UCSD-AML1 (cell line): ENCODE data around the gene RBCK1.
"Not testable (repeated sequence)": the region's sequence is repeated elsewhere in the genome, so short reads cannot be mapped to it uniquely, and the experiment has no call there.

ENCODE experiments used
- DNase-seq: peaks from one replicate; lab custom pipeline; 2025; ENCODE audit not compliant: unreplicated experiment; lab: John Stamatoyannopoulos, UW

The RBCK1 gene

GRCh38 chr20:375265-375889 lies 32.7 kb upstream of the RBCK1 start:
- no peak for DNase-seq

- no peak for DNase-seq
These were observed 32.0 kb upstream of the RBCK1 start for GRCh38 chr20:376089-376488.

- no peak for DNase-seq
These were observed 31.3 kb upstream of the RBCK1 start for GRCh38 chr20:376750-377149.

DNA sequence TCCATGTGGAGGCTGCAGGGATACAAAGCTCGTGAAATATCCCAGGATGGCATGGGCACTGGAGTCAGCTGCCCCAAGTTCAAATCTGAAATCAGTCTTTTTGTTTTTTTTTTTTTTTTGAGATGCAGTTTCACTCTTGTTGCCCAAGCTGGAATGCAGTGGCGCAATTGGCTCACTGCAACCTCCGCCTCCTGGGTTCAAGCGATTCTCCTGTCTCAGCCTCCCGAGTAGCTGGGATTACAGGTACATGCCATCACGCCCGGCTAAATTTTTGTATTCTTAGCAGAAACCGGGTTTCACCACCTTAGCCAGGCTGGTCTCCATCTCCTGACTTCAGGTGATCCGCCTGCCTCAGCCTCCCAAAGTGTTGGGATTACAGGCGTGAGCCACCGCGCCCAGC lies 30.5 kb upstream of the RBCK1 start:
- not testable (repeated sequence) for DNase-seq

- no peak for DNase-seq
These were observed 29.1 kb upstream of the RBCK1 start for GRCh38 chr20:378961-379336.

DNA sequence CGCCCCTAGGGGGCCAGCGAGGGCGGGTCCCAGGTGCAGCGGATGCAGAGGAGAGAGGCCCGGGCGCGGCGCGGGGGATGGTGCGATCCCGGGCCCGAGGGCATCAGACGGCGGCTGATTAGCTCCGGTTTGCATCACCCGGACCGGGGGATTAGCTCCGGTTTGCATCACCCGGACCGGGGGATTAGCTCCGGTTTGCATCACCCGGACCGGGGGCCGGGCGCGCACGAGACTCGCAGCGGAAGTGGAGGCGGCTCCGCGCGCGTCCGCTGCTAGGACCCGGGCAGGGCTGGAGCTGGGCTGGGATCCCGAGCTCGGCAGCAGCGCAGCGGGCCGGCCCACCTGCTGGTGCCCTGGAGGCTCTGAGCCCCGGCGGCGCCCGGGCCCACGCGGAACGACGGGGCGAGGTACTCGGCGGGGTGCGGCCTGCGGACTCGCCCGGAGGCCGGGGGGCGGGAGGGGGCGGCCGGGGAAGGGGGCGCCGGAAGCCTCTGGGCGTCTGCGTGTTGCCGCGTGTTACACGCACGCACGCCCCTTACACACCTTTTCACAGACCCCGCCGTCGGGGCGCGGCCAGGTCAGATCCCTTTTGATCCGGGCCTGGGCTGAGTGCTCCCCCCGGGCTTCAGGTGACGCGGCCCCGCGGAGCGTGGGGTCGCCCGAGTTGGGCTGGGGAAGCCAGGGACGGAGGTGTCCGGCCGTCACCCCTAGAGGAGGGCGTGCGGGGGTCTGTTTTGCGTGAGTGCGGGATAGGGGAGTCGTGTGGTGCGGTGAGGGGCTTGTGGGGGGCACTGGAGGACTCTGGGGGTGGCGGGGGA lies 27.1 kb upstream of the RBCK1 start:
- peak; percentile 87 for DNase-seq

- DNase-seq, result peak; percentile 78
These were observed 26.4 kb upstream of the RBCK1 start for GRCh38 chr20:381581-382290.

- no peak for DNase-seq
These were observed 25.6 kb upstream of the RBCK1 start for GRCh38 chr20:382291-383115.

DNA sequence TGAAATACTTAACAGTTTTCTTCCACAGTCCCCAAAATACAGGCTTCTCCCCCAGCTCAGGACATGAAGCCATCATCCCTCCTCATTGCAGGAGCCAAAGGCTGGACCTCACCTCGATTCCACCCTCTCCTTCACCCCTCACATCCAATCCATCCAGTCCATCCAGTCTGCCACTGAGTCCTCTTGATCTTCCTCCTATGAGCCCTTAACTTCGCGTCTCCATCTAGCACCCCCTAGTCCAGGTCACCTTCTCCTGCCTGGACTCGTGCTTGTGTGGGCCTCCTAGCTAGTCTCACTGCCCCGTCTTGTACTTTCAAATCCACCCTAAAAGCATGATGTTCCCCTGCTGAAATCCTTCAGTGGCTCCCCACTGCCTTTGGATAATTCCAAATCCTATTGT lies 24.2 kb upstream of the RBCK1 start:
- no peak for DNase-seq

GRCh38 chr20:384723-385122 lies 23.4 kb upstream of the RBCK1 start:
- no peak for DNase-seq

DNA sequence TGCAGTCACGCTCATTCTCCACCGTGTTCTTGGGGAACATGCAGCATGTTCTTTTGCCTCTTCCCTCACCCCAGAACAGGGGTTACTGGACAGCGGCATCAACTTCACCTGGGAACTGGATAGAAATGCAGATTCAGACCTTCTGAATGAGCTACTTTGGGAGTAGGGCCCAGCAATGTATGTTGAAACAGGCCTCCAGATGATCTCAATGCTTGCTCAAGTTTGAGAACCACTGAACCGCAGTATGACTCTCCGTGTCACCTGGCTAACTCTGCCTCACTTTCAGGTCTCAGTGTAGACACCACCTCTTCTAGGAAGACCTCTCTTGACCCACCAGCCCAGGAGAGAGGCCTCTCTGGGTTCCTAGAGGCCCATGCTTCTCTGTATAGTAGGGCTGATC lies 22.7 kb upstream of the RBCK1 start:
- no peak for DNase-seq

GRCh38 chr20:386634-387033 lies 21.5 kb upstream of the RBCK1 start:
- not testable (repeated sequence) for DNase-seq

DNA sequence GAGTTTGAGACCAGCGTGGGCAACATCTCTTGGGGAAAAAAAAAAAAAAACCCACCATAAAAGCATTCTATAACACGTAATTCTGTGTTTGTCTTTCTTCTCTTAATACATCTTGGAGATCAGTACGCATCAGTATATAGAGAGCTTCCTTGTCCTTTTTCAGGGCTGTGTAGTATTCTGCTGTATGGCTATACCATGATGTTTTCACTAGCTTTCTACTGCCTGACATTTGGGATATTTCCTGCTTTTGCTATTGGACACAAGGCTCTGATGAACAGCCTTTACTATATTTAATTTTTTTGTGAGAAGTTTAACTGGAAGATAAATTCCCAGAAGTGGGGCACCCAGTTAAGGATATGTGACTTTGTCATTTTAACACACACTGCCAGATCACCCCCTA lies 20.6 kb upstream of the RBCK1 start:
- DNase-seq, result no peak

DNA sequence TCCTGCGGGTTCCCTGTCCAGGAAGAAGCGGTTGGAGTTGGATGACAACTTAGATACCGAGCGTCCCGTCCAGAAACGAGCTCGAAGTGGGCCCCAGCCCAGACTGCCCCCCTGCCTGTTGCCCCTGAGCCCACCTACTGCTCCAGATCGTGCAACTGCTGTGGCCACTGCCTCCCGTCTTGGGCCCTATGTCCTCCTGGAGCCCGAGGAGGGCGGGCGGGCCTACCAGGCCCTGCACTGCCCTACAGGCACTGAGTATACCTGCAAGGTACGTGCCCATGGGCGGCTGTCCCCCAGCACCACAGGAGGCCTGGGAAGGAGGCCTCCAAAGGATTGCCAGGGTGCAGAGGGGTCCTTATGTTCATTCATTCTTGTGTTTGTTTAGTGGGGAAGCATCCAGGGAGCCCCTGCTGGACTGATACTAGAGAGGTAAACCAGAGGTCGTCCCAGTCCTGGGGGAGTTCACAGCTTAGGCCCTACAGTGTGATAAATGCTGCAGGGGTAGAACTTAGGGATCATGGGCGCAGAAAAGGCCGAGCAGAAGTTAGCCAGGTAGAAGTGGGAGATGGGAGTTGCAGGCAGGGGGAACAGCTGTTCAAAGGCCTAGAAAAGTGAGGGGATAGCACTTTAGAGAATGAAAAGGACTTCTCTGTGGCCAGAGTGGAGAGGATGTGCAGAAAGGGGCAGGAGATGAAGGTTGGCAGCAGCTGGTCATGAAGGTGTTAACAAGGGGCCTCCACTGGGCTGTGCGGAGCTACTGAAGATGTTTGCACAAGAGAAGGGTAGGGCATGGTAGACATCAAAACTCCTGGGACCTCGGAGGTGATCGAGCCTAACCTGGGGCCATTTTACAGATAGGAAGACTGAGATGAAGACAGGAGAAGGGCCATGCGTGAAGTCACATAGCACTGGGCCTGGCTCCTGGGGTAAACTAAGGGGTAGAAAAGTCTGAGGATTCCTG lies 19.8 kb upstream of the RBCK1 start:
- DNase-seq, result no peak

- DNase-seq, result no peak
These were observed 18.9 kb upstream of the RBCK1 start for GRCh38 chr20:389220-389619.

DNA sequence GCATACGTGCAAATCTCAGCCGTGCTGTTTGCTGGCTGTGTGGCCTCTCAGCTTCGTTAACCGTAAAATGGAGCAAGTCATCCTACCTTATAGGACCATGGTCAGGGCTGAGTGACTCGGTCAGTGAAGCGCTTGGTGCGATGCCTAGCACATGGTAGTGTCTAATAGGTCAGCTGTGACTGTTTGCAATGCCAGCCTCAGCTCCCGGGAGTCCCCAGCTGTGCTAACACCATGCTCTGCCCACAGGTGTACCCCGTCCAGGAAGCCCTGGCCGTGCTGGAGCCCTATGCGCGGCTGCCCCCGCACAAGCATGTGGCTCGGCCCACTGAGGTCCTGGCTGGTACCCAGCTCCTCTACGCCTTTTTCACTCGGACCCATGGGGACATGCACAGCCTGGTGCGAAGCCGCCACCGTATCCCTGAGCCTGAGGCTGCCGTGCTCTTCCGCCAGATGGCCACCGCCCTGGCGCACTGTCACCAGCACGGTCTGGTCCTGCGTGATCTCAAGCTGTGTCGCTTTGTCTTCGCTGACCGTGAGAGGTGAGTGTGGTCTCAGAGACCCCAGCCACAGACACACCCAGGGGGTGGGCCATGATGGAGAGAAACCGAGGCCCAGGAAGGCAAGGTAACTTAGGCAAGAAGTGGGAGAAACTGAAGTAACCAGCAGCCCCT lies 16.9 kb upstream of the RBCK1 start:
- no peak for DNase-seq

DNA sequence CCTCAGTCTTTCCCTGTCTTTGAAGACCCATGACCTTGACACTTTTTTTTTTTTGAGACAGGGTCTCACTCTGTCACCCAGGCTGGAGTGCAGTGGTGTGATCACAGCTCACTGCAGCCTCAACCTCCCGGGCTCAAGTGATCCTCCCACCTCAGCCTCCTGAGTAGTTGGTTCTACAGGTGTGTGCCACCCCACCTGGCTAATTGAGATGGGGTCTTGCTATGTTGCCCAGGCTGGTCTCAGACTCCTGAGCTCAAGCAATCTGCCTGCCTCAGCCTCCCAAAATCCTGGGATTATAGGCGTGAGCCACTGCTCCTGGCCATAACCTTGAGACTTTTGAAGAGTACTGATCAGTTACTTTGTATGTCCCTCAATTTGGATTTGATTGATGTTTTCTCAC lies 14.8 kb upstream of the RBCK1 start:
- not testable (repeated sequence) for DNase-seq

- DNase-seq, result no peak
These were observed 11.9 kb upstream of the RBCK1 start for GRCh38 chr20:396252-396618.

- no peak for DNase-seq
These were observed 11.3 kb upstream of the RBCK1 start for GRCh38 chr20:396619-397431.
